Activated T-helper 9 cell treated with anti-CD3 and anti-CD28 coated beads, Interleukin-2, amount 50 U/mL, for 16 hours (primary cell): ENCODE results near the gene TYSND1.
A peak's percentile ranks its signal among the peaks of the same experiment; 100 is the strongest.
"Not testable (repeated sequence)": the region's sequence is repeated elsewhere in the genome, so short reads cannot be mapped to it uniquely, and the experiment has no call there.

ENCODE experiments used
- DNase-seq: peaks from one replicate; pipeline ENCODE4 v3.0.0-alpha.2; 2020; ENCODE audit warnings: low read depth

TYSND1 gene

DNA sequence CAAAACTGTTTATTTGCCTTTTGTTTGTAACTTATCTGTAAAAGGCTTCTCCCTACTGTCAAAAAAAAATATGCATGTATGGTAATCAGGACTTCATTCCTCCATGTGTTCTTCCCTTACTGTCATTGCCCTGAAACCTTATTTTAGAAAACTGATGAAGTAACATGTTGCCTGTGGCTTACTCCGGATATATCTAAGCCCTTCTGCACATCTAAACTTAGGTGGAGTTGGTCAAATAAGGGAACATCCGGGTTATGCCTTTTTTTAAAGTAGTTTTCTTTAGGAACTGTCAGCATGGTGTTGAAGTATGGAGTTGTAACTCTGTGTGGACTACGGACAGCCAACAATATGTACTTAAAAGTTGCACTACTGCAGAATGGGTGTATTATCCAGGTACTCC lies 17.7 kb upstream of the TYSND1 start:
- DNase-seq = no peak

- DNase-seq = no peak
Measured at GRCh38 chr10:70163448-70163847, 16.9 kb upstream of the TYSND1 start.

DNA sequence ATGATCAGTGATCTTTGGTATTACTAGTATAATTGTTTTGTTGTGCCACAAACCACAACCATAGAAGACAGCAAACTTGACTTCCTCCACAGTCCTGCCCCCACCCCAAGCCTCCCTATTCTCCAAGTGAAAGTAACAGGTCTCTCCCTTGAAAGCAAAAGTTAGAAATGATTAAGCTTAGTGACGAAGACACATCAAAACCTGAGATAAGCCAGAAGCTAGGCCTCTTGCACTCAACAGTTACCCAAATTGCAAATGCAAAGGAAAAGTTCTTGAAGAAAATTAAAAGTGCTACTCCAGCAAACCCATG lies 16.3 kb upstream of the TYSND1 start:
- DNase-seq = peak; percentile 37

GRCh38 chr10:70162151-70162891 lies 15.8 kb upstream of the TYSND1 start:
- no peak for DNase-seq

DNA sequence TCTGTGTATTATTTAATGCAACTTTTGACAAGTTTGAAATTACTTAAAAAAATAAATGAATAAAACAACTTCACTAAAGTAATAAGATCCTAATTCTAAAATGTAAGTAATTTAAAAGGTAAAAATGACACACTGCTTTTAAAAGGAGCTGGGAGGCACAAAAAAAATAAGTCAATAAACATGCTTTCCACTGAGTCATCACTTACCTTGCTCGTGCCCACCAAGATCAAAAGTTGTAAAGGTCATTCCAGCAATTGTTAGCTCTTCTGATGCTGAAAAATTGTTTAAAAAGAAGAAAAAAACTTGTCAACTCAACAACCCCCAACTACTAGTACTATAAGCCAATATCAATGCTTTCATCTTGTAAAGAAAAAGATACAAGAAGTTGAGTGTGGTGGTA lies 14.3 kb upstream of the TYSND1 start:
- no peak for DNase-seq

GRCh38 chr10:70159366-70159765 lies 12.9 kb upstream of the TYSND1 start:
- not testable (repeated sequence) for DNase-seq

GRCh38 chr10:70158113-70158512 lies 11.6 kb upstream of the TYSND1 start:
- DNase-seq = no peak

DNA sequence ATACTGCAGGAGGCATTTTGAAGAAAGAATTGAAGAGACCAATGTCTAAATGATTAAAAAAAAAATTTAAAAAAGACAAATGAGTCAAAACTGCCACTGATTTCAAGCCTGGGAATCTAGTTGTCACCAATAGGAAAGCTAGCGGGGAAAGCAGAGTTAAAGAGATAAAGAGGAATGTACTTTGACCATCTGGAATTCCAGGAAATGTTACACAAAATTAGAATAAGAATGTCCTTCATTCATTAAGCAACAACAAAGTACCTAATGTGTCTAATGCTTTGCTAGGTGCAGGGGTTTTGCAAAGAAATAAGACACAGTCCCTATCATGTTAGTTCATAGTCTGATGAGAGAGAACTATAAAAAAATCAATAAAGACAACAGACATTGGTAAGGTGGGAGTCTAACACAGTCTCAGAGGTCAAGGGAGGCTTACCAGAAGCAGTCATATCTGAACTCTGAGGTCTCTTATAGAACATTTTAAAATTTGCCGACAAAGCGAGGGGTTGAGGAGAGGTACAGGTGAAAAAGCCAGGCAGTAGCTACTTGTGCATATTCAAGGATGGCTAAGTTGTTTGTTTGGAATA lies 8.8 kb upstream of the TYSND1 start:
- DNase-seq = no peak

DNA sequence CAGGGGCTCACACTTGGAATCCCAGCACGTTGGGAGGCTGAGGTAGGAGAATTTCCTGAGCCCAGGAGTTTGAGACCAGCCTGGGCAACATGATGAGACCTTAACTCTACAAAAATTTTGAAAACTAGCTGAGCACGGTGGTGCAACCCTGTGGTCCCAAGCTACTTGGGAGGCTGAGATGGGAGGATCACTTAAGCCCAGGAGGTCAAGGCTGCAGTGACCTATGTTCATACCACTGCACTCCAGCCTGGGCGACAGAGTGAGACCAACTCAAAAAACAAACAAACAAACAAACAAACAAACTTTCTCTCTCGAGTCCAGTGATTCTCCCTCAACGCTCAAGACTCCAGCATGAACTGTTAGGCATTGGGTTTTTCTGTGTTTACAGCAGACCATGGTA lies 2.0 kb upstream of the TYSND1 start:
- no peak for DNase-seq

GRCh38 chr10:70147259-70147625 lies 742 bp upstream of the TYSND1 start:
- DNase-seq = no peak

DNA sequence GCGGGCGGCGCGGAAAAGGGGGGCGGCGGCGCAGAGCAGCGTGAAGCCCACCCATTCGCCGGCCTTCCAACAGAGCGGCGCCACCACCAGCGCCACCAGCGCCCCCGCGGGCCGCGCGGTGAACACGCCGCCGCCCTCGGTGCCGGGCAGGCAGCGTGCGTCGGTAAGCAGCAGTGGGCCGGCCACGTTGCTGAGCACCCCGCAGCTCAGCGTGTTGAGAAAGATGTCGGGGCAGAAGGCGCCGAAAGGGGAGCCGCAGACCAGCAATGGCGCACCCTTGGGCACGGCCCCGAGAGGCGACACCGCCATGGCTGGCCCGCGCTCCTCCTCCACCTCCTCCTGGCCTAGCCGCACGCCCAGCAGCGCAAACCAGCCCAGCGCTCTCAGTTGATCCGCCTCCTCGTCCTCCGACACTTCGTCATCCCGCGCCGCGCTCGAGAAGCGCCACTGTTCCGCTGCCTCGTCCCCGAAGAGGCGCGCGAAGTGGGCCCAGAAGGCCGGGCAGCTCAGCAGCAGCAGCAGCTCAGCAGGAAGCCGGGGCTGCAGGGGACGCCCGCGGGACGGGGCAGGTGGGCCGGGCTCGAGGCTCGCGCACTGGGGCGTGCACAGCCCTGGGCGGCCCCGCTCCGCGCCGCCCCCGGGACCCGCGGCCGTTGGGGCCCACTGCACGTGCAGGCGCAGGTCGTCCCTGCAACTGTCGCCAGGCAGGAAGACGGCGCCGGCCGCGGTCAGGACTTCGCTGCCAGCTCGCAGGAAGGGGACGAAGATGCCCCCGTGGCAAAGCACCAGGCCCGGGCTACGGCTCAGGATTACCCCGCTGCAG lies 623 bp downstream of the TYSND1 start:
- DNase-seq = peak; percentile 59

GRCh38 chr10:70145166-70145665 lies 1.3 kb downstream of the TYSND1 start:
- no peak for DNase-seq

- no peak for DNase-seq
Measured at GRCh38 chr10:70144372-70145110, 2.0 kb downstream of the TYSND1 start.

GRCh38 chr10:70142555-70142954 lies 3.9 kb downstream of the TYSND1 start:
- DNase-seq = no peak

DNA sequence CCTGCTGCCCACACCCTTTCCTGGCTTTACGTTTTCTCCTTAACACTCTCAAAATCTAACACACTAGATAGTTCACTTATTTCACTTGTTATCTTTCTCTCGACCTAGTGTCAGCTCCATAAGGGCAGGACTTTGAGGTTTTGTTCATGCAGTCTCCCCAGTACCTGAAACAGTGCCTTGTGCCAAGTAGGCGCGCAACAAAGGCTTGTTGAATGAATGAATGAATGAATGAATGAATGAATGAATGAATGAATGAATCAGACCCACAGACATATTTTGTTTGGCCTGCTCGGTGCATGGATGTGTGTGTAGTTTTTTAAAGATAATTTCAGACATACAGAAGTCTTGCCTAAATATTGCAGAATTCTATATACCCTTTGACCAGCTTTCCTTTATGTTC lies 6.2 kb downstream of the TYSND1 start:
- DNase-seq = no peak

GRCh38 chr10:70139997-70140250 lies 6.6 kb downstream of the TYSND1 start:
- DNase-seq = no peak

GRCh38 chr10:70139151-70139996 lies 7.1 kb downstream of the TYSND1 start:
- DNase-seq = no peak

DNA sequence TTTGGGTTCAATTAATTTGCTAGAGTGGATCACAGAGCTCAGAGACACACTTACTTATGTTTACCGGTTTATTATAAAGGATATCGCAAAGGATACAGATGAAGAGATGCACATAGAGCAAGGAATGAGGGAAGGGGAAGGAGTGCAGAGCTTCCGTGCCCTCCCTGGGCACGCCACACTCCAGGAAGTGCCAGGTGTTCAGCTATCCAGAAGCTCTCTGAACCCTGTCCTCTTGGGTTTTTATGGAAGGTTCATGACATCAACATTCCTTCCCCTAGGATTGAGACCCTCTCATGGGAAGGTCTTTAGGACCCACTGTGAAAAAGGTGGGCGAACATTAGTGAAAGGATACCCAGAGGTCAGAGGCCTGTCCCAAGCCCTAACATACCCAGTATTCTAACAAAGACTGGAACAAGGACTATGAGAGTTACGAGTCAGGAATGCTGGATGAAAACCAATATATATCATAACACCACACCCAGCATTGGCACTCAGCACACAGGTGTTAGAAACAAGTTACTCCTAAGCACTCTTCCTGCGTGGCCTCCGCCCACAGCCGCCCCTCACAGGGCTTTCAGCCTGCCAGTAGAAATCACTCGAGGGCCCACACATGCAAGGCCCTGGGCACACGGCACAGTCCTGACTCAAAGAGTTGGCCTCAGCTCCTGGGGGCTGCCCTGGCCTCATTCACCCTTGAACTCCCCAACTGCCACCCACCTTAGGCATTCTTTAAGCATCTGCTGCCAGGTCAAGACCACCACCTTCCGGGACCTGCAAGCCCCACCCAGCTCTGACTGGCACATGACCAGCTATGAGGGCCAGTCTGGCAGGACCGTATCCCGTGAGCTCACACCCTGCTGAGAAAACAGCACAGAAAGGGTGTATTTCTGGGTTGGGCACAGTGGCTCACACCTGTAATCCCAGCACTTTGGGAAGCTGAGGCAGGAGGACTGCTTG lies 8.3 kb downstream of the TYSND1 start:
- DNase-seq = no peak

DNA sequence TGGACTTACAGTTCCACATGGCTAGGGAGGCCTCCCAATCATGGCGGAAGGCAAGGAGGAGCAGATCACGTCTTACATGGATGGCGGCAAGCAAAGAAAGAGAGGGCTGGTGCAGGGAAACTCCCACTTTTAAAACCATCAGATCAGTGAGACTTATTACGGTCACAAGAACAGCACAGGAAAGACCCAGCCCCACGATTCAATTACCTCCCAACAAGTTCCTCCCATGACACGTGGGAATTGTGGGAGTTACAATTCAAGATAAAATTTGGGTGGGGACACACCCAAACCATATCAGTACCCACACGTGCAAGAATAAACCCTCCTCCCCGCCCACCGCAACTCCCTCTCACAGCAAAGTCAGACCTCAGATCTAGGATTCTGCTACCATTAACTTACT lies 9.4 kb downstream of the TYSND1 start:
- DNase-seq = no peak

GRCh38 chr10:70135684-70136083 lies 10.8 kb downstream of the TYSND1 start:
- DNase-seq = no peak

- no peak for DNase-seq
Measured at GRCh38 chr10:70135046-70135445, 11.5 kb downstream of the TYSND1 start.
